NT2/D1 (cell line): Measurements from ENCODE around the gene TMEM150A.

Source experiments
- DNase-seq: peaks from one replicate; pipeline ENCODE4 v3.0.0-alpha.2; 2011; ENCODE audit warnings: low read depth, low spot score
- H3K27me3 ChIP-seq: 2 replicates; pipeline ENCODE4 v1.6.0; 2011; ENCODE audit warnings: mild to moderate bottlenecking; ENCODE audit not compliant: insufficient read length, insufficient read depth
- H3K36me3 ChIP-seq: 2 replicates; pipeline ENCODE4 v1.6.1; 2011; ENCODE audit warnings: mild to moderate bottlenecking, low read length, mixed read lengths; ENCODE audit not compliant: insufficient read depth, insufficient read length
- H3K4me1 ChIP-seq: 2 replicates; pipeline ENCODE4 v1.5.1; 2011; ENCODE audit not compliant: insufficient read depth, insufficient read length
- H3K4me3 ChIP-seq: 2 replicates; pipeline ENCODE4 v1.5.1; 2011; ENCODE audit warnings: low read depth; ENCODE audit not compliant: insufficient read length
- H3K9ac ChIP-seq: 2 replicates; pipeline ENCODE4 v1.6.0; 2011; ENCODE audit warnings: low read depth; ENCODE audit not compliant: insufficient read length
- H3K9me3 ChIP-seq: 2 replicates; pipeline ENCODE4 v1.5.1; 2011; ENCODE audit warnings: mild to moderate bottlenecking, low read length; ENCODE audit not compliant: insufficient read depth
- SUZ12 ChIP-seq: IDR thresholded peaks from 2 replicates; pipeline ENCODE4 v1.6.1; 2011; ENCODE audit not compliant: insufficient read length, insufficient read depth; ENCODE audit errors: extremely low read depth
- YY1 ChIP-seq: IDR thresholded peaks from 2 replicates; pipeline ENCODE4 v1.6.1; 2011; ENCODE audit not compliant: insufficient read length, insufficient read depth
- ZNF274 ChIP-seq: IDR thresholded peaks from 2 replicates; pipeline ENCODE4 v1.6.1; 2011; ENCODE audit warnings: mild to moderate bottlenecking, low read depth, low read length

TMEM150A gene

GRCh38 chr2:85601771-85602475 is 575 bp downstream of the TMEM150A start:
- DNase-seq = no peak
- no peaks in the 10 kb centered on the region for H3K4me1 ChIP-seq
- peaks cover 49% of the 10 kb centered on the region for H3K36me3 ChIP-seq
- peak overlapping the region; percentile 69 for H3K4me3 ChIP-seq
- H3K27me3 ChIP-seq = no peaks in the 10 kb centered on the region
- TF ChIP-seq SUZ12 (no peak), YY1 (no peak), ZNF274 (no peak)
- H3K9me3 ChIP-seq = no peaks in the 10 kb centered on the region
- peak overlapping the region; percentile 92 for H3K9ac ChIP-seq

GRCh38 chr2:85600951-85601770 is 1.3 kb downstream of the TMEM150A start:
- no peaks in the 10 kb centered on the region for H3K27me3 ChIP-seq
- no peaks in the 10 kb centered on the region for H3K4me1 ChIP-seq
- DNase-seq = no peak
- no peak for TF ChIP-seq SUZ12
- TF ChIP-seq YY1 = no peak
- no peak for TF ChIP-seq ZNF274
- peak overlapping the region; percentile 69 for H3K4me3 ChIP-seq
- peak overlapping the region; percentile 32 for H3K9ac ChIP-seq
- peaks cover 48% of the 10 kb centered on the region for H3K36me3 ChIP-seq
- no peaks in the 10 kb centered on the region for H3K9me3 ChIP-seq

- no peaks in the 10 kb centered on the region for H3K9me3 ChIP-seq
- no peaks in the 10 kb centered on the region for H3K27me3 ChIP-seq
- no peak for TF ChIP-seq ZNF274
- TF ChIP-seq YY1 = no peak
- no peak for TF ChIP-seq SUZ12
- peaks cover 45% of the 10 kb centered on the region for H3K36me3 ChIP-seq
- no peaks in the 10 kb centered on the region for H3K4me1 ChIP-seq
- no peak for DNase-seq
- no peak overlapping the region for H3K9ac ChIP-seq
- no peak overlapping the region for H3K4me3 ChIP-seq
These were observed 2.3 kb downstream of the TMEM150A start for GRCh38 chr2:85600235-85600575.

- TF ChIP-seq YY1 (no peak), SUZ12 (no peak), ZNF274 (no peak)
- Histone ChIP-seq H3K4me3 (no peak overlapping the region), H3K27me3 (no peaks in the 10 kb centered on the region), H3K4me1 (no peaks in the 10 kb centered on the region), H3K9me3 (no peaks in the 10 kb centered on the region), H3K36me3 (peaks cover 45% of the 10 kb centered on the region), H3K9ac (no peak overlapping the region)
- no peak for DNase-seq
These were observed 2.8 kb downstream of the TMEM150A start for GRCh38 chr2:85599468-85600234.

- H3K9ac ChIP-seq = no peak overlapping the region
- H3K27me3 ChIP-seq = no peaks in the 10 kb centered on the region
- DNase-seq = no peak
- H3K36me3 ChIP-seq = peaks cover 42% of the 10 kb centered on the region
- no peak for TF ChIP-seq ZNF274
- TF ChIP-seq YY1 = no peak
- no peak for TF ChIP-seq SUZ12
- H3K4me1 ChIP-seq = peaks cover 2% of the 10 kb centered on the region
- H3K4me3 ChIP-seq = no peak overlapping the region
- no peaks in the 10 kb centered on the region for H3K9me3 ChIP-seq
These were observed 3.7 kb downstream of the TMEM150A start for GRCh38 chr2:85598594-85599340.

GRCh38 chr2:85597241-85597640 is 5.3 kb downstream of the TMEM150A start:
- Histone ChIP-seq H3K9ac (no peak overlapping the region), H3K4me3 (no peak overlapping the region), H3K9me3 (no peaks in the 10 kb centered on the region), H3K27me3 (no peaks in the 10 kb centered on the region), H3K4me1 (peaks cover 2% of the 10 kb centered on the region), H3K36me3 (peaks cover 42% of the 10 kb centered on the region)
- no peak for TF ChIP-seq YY1
- TF ChIP-seq ZNF274 = no peak
- TF ChIP-seq SUZ12 = no peak
- DNase-seq = no peak
